NOMO-1 treated with dmso at 0.1 percent for 144 hours (cell line): ENCODE data around the gene KCND2.
"Not testable (repeated sequence)": the region's sequence is repeated elsewhere in the genome, so short reads cannot be mapped to it uniquely, and the experiment has no call there.

Source experiments
- DNase-seq: peaks from one replicate; lab custom pipeline; 2025; ENCODE audit not compliant: unreplicated experiment; lab: John Stamatoyannopoulos, UW

The KCND2 gene

DNA sequence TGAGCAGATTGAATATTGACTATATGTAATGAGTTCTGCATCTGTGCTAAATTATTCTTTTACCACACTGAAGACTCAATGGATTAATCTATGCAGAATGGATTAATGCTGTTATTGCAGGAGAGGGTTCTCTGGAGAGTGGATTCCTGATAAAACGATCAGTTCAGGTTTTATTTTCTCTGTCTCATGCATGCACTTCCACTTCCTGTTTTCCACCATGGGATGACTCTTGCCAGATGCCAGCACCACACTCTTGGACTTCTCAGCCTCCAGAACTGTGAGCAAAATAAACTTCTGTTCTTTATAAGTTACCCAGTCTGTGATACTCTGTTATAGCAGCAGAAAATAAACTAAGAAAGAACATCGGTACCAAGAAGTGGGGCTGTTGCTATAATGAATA lies 207.5 kb downstream of the KCND2 start:
- DNase-seq: no peak

DNA sequence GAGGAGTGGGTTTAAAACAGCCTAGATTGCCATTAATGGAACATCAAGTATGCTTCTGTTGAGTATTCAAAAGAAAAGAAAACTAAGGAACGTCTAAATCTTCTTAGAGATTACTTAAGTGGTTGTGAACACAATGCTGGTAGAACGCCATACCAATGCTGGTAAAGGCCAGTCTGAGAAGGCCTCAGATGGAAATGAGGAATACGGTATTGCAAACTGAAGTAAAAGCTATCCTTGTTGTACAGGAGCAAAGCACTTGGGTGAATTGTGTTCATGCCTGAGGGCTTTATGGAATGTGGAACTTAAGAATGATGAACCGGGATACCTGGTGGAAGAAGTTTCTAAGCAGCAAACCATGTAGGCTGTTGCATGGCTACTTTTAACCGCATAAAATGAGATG lies 208.0 kb downstream of the KCND2 start:
- DNase-seq: no peak

DNA sequence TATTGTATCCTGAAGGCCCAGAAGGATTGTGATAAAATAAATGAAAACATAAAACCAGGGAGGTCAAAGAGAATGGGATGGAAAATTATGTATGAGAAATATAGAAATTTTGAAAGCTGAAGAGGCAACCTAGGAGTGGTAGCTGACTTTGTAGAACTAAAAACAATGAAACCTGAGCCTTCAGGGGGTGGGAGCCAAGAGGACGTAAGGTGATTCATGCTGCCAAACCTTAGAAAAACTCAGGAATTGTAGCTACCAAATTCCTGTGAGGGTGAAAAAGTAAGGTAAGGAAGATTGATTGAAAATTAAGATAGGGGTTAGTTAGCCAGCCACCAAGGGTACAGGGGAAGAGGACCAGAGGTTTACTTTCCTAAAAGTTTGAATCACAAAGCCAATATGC lies 213.2 kb downstream of the KCND2 start:
- DNase-seq: no peak

DNA sequence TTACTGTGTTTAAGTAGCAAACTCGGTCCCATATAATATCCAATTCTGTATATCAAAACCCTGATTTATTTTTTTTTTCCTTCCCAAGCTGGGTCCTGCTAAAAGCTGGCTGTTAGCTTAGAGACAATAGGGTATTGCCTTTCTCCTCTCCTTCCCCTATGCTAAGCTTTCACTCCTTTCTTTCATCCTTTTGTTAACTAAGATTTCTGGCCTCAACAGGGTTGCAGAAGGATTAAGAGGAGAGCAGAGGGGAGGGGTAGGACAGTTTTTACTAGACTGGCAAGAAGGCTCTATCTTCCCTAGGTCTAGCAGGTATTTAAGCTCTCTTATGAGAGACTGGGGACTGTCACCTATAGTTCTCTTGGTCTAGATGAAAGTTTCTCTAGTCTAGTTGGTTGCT lies 229.2 kb downstream of the KCND2 start:
- DNase-seq: no peak

DNA sequence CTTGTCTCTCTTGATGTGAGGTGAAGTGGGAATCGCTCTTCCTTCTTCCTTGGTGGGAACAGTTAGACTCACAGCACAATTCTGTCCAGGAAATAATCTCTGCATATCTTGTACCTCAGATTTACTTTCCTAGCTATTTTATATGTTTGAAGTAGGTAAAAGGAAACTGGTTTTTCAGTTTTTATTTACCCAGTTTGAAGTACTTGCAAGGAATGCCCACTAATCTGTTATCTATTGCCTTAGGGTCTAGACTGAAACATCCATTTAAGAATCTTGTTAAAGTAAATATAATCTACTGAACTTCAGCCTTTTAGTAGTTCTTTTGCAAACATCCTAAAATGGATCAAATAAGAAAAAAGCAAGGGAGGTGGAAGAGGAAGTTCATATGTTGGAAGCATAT lies 229.8 kb downstream of the KCND2 start:
- no peak for DNase-seq

DNA sequence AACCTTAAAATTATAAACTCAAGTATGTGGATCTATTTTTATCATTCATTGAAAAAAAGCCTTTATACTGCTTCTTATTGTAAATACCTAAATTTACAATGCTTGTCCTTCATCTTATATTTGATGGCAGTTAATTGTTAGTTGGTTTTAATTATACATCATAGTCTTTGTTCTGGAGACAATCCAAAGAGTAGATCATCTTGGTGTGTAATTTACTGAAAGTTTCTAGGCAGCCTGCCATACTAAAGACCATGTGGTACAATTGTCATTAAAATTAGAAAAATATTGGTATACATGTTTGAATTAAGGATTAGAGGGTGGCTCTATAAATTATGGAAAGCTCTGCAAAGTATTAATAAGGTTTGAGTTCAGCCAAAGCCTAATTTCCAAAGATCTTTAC lies 231.4 kb downstream of the KCND2 start:
- DNase-seq: no peak

DNA sequence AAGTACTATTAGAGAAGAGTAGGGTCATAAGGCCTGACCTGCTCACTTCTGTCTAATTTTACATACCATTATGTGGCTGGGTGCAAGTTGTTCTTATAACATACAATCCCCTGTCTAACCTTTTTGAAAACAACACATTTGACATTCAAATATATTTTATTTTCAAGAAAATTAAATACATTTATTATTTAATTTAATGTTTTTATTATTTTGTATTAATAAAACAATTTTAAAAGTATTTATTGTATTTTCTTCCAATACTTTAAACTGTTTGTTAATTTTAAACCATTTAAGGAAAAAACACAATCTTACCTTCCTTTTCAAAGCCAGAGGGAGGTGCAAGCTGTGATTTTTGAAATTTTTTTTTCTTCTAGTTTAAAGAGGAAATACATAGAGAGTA lies 232.8 kb downstream of the KCND2 start:
- DNase-seq: no peak

DNA sequence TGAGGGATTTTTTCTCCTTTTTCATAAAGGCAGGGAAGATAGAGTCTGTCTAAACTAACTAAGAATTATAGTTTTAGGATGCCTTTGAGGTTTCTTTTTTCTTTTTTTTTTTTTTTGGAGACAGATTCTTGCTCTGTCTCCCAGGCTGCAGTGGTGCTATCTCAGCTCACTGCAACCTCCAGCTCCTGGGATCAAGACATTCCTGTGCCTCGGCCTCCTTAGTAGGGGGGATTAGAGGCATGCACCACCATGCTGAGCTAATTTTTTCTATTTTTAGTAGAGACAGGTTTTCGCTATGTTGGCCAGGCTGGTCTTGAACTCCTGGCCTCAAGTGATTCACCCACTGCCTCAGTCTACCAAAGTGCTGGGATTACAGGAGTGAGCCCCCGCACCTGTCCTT lies 239.7 kb downstream of the KCND2 start:
- DNase-seq: no peak

DNA sequence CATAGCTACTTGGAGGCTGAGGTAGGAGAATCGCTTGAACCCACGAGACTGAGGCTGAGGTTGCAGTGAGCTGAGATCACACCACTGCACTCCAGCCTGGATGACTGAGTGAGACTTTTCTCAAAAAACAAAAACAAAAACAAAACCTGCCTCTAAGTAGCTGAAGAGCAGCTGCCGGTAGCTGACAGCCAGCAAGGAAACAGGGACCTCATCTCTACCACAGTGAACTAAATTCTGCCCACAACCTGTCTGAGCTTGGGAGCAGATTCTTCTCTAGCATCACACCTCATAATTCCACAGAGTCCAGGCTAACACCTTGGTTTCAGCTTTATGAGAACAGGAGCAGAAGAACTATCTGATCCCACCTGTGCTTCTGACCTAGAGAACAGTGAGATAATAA lies 246.2 kb downstream of the KCND2 start:
- DNase-seq: no peak

DNA sequence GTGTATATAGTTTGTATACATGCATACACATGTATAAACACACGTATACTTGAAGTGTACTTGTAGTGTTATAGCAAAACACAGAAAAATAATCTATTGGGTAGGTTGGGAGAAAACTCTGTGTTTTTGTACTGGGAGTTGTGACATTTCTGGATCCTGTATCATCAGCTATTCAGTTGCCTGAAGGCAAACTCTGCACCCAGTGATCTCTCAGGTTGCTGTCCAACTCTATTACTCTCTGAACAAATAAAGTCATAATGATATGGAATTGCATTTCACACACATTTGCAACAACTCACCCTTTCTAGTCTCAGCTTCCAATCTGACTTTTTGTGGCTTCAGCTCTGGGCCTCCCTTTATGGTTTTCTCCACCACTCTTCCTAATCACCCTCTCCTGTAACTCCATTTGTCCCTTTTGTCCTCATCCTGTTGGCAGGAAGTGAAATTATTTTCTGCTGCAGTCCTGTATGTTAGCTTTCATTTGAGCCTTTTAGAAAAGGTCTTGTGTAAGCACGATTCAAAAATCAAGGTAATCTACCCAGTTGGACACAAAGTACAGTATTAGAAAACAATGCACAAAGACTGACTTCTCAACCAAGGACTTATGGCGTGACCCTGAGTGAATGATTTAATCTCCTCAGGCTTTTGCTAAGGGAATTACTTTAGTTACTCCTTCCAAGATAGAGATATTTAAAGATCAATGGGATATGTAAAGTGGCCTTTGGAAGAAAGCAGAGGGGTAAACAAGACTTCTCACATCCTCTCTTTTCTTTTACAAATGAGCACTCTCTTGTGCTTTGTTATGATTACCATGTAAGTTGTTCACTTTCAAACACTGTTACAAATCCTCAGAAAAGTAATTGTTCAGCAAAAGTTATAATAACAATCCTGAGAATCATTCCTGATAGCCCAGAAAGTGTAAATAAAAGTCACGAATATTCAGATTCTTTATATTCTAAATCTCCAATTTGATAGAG lies 249.1 kb downstream of the KCND2 start:
- DNase-seq: no peak

DNA sequence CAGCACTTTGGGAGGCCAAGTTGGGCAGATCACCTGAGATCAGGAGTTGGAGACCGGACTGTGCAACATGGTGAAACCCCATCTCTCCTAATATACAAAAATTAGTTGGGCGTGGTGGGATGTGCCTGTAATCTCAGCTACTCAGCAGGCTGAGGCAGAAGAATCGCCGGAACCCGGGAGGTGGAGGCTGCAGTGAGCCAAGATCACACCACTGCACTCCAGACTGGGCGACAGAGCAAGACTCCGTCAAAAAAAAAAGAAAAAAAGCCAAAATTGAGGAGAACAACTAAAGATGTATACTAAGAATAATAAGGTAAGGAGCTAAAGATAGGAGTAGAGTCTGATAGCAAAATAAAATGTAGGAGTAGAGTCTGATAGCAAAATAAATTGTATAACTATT lies 251.0 kb downstream of the KCND2 start:
- no peak for DNase-seq

DNA sequence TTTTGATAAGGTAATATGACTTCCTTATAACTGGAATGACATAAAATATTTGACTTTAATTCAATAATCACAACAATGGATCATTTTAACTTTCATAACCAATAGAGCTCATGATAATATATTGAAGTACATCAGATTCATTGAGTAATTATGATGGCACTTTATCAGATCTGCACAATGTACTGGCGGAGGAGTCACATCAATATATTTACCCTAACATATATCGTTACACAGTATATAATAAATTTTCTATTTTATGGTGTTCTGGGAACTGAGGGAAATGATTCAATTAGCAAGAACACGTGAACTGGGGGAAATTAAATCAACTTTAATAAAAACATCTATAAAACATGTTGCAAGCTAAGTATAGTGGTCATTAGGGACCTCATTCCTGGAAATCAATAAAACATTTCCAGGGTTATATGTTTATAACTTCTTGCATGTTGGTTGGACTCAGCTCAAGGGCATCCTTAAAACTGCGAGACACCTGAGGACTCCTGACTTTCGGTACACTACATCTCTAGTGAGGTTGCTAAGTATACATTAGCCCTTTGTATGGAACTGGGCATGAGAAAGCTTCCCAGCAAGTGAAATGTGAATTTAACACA lies 254.0 kb downstream of the KCND2 start:
- no peak for DNase-seq

DNA sequence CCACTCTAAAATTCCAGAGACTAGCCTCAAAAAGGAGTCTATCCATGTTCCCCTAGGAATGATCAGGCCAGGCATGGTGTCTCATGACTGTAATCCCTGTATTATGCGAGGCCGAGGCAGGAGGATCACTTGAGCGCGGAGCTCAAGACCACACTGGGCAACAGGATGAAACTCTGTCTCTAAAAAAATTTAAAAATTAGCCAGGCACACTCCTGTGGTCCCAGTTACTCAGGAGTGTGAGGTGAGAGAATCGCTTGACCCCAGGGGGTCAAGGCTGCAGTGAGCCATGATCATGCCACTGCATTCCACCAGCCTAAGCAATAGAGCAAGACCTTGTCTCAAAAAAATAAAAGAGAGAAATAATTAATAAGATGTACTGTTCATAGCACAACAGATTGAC lies 256.8 kb downstream of the KCND2 start:
- DNase-seq: no peak

DNA sequence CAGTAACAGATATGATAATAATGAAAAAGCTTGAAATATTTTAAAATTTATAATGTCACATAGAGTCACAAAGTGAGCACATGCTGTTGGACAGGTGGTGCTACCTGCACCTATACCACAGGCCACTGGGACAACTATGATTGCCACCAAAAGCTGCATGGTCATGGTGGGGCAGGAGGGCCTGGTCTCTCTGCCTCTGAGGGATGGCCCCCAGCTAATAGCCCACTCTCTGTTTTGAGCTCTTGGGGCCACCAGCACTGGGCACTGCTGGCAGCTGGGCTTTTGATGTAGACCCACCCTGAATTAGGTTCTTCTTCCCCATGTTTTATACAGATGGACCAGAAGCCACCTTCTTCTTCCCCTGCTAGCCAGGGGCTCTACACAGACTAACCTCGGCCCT lies 265.4 kb downstream of the KCND2 start:
- no peak for DNase-seq

DNA sequence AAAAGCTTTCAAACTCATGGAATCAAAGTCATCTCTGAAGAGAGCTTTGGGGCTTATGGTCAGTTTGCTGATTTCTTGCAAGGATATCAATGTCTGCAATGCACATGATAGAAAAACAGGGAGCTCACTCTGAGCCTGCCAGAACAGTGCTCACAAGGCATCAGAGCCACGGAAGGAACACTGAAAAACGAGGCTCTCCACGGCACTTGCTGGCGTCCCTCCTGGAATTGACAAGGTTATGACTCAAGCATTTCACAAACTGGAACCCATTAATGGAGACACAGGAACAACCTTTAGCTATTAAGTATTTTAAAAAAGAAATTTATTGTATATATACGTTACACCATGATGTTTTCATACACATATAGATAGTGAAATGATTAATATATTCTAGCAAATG lies 266.3 kb downstream of the KCND2 start:
- no peak for DNase-seq

DNA sequence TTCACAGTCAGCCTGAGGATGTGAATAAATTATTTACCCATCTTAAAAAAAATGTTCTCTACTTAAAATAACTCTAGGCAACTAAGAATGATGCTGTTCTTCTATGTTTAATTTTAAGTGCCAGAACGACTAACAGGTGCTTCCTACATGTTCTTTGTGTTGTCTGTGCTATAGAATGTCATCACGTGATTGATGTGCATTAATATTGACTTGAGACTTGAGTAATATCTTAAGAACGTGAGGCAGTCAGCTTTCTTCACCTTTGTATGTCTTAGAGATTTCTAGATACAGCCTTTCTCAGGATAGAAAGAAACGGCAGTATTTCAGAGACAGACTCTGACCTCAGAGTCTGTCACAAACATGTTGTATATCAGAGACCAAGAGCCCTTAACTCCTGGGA lies 274.6 kb downstream of the KCND2 start:
- DNase-seq: no peak

DNA sequence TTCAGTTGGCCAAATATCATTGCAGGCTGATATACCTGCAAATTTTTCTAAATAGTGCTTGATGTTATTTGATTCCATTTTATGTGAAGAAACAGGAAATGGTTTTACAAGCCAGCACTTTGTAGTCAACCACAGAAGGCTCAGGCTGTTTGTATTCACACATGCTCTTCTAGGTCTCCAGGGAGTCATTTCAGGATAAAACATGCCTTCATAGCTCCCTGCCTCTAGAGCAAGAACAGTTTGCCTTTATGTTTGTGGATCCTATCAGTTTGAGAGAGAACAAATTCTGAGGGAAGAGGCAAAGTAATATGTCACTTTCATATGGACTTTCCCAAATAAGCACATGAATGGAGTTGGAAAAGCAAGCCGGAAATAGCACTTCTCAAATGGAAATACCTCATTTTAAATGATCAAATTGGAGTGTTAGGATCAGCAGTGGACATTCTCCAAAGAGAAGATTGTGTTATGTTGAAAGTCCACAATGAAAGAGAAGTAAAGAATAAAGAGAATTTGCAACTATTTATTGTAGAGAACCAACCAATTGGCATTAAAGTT lies 277.6 kb downstream of the KCND2 start:
- DNase-seq: no peak

DNA sequence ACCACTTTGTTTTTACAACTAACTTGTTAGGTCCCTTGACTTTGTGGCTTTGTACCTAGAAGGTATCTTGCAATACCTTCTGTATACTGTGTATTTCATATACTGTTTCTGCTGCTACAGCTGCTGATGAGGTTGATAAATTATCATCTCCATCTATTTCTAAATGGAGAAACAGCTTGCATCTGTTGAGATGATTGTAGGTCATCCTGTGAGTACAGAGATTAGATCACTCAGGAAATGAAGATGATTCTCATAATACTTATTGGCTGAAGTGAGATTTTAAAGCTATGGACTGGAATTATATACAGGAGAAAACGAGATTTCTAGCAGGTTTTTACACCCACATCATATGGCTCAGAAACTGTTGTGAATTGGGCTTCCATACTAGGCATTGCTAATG lies 280.5 kb downstream of the KCND2 start:
- DNase-seq: no peak

DNA sequence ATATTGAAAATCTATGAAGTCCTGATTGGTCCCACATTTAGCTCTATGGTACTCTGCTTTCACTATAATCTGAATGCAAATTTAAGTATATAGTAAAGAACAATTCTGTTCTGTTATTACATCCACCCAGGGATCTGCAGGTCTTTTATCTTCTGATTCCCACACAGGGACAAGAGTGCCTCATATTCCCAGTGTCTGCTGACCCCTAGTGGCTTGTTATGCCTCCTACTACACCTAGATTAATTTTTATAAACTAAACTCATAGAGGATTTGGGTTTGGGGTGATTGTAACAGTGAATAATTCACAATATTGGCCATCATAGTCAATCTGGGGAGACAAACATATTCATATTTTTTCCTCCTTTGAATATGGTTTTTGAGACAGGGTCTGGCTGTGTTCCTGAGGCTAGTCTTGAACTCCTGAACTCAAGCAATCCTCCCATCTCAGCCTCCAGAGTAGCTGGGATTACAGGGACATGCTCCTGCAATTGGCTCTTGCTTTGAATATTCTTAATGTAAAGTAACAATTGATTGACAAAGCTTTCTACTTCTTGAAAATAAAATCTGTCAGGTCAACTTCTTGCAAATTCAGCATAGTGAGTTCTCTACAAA lies 282.1 kb downstream of the KCND2 start:
- DNase-seq: no peak

DNA sequence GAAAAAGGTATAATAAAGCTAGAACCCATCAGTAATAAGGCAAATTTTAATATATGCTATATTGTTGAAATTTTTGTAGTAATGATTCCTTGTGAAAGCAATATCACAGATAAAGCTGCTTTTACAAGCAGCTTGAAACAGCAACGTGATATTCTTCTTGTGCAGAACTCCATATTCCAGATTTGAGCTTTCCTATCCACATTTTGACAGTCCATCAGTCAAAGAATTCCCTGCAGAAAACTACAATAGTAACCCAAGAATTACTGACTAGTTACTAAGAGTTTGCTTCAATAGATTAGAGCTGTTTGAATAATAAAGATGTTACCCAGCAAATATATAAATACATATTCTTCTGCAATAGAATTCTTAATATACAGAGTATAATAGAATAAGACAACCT lies 291.2 kb downstream of the KCND2 start:
- no peak for DNase-seq

DNA sequence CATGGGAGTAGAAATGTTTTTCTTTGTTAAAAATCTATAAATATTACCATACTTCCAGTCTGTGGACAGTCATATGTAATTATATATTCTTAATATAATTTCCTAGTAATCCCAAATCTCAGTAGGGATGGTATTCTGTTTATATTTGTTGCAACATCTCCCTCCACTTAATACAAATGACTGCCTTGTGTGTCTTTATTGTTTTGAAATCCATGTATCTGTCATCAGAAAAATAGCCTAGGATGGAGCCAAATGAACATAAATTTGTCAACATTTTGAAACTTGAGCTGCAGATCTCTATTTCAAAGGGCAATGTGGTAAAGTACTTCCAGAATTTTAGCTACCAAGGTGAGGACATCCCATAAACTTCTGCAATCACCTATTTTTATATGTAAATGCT lies 294.2 kb downstream of the KCND2 start:
- DNase-seq: no peak

DNA sequence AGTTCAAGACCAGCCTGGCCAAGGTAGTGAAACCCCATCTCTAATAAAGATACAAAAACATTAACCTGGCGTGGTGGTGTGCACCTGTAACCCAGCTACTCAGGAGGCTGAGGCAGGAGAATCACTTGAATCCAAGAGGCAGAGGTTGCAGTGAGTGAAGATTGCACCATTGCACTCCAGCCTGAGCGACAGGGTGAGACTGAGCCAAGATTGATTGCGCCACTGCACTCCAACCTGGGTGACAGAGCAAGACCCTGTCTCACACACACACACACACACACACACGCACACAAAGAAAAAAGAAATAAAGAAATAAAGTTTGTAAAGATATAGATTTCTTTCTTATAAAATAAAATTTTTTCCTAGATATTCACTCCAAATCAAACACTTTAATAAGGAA lies 305.7 kb downstream of the KCND2 start:
- DNase-seq: not testable (repeated sequence)
